ENCODE data around the gene PROCR. TPM values are rescaled to one million over a fixed set of nuclear protein-coding genes. Genes with fewer than 3 reads are reported as not detected.

PROCR gene
- total and polyA plus RNA-seq, 9 of the 15 experiments (the other 6 are each of a cell fraction or from before 2014, with no cell fraction given): 1.6 to 7.1 (median 4.0) TPM

- TF ChIP-seq ZBTB7A (IDR thresholded peaks at IDR 0.05; ENCODE audit: borderline replicate concordance, control insufficient read depth, low read depth, low read length): no peak
- TF ChIP-seq TBL1XR1 (IDR thresholded peaks at IDR 0.05; ENCODE audit: low read length in 2 of 2): 0 out of 4 replicates have a peak, but pooled peaks of 1 of the 2 experiments have one; percentile 46
- TF ChIP-seq ETV6 (IDR thresholded peaks at IDR 0.05; ENCODE audit: borderline replicate concordance in 1 of 2, low read depth in 2 of 2, low read length in 1 of 2): no peak
- no peak for TF ChIP-seq ETV6 (CRISPR knock-in tag; IDR thresholded peaks at IDR 0.05; ENCODE audit: borderline replicate concordance)
- peak; percentile 41; the same call in 1 of the 2 replicates for TF ChIP-seq ZNF316 (IDR thresholded peaks at IDR 0.05)
- peak; percentile 83 for TF ChIP-seq CREM (IDR thresholded peaks at IDR 0.05; ENCODE audit: low read depth)
- no peak for TF ChIP-seq ATF1 (CRISPR knock-in tag; IDR thresholded peaks at IDR 0.05)
- peak; percentile 87 for TF ChIP-seq ATF1 (tag; IDR thresholded peaks at IDR 0.05)
- TF ChIP-seq POU5F1 (IDR thresholded peaks at IDR 0.05; ENCODE audit: borderline replicate concordance, low read depth, low read length, partially characterized antibody): peak; percentile 95
- TF ChIP-seq, protein P1, sequence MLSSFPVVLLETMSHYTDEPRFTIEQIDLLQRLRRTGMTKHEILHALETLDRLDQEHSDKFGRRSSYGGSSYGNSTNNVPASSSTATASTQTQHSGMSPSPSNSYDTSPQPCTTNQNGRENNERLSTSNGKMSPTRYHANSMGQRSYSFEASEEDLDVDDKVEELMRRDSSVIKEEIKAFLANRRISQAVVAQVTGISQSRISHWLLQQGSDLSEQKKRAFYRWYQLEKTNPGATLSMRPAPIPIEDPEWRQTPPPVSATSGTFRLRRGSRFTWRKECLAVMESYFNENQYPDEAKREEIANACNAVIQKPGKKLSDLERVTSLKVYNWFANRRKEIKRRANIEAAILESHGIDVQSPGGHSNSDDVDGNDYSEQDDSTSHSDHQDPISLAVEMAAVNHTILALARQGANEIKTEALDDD (IDR thresholded peaks at IDR 0.05): no peak
- TF ChIP-seq, protein P2, sequence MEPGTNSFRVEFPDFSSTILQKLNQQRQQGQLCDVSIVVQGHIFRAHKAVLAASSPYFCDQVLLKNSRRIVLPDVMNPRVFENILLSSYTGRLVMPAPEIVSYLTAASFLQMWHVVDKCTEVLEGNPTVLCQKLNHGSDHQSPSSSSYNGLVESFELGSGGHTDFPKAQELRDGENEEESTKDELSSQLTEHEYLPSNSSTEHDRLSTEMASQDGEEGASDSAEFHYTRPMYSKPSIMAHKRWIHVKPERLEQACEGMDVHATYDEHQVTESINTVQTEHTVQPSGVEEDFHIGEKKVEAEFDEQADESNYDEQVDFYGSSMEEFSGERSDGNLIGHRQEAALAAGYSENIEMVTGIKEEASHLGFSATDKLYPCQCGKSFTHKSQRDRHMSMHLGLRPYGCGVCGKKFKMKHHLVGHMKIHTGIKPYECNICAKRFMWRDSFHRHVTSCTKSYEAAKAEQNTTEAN (CRISPR knock-in tag; IDR thresholded peaks at IDR 0.05): 0 out of 2 replicates have a peak, but pooled peaks have one; percentile 50
- TF ChIP-seq POLR2AphosphoS5 (IDR thresholded peaks at IDR 0.05; ENCODE audit: control insufficient read depth, insufficient read depth, low read depth, low read length): peak; percentile 28; the same call in 1 of the 2 replicates
- peak; percentile 74 for TF ChIP-seq PHF20 (IDR thresholded peaks at IDR 0.05; ENCODE audit: partially characterized antibody)
- TF ChIP-seq RAD21 (CRISPR knock-in tag; conservative IDR thresholded peaks at IDR 0.05 in 1 of 2, IDR thresholded peaks at IDR 0.05 in 1 of 2): peak in 1 of 2 experiments; percentile 36; a peak in 2 of 4 replicates
- no peak for TF ChIP-seq PTRF (tag; IDR thresholded peaks at IDR 0.05)
- peak; percentile 50 for TF ChIP-seq TAF1 (IDR thresholded peaks at IDR 0.05; ENCODE audit: control insufficient read depth, extremely low read depth, insufficient read depth, low read length, severe bottlenecking)
- TF ChIP-seq, protein P3, sequence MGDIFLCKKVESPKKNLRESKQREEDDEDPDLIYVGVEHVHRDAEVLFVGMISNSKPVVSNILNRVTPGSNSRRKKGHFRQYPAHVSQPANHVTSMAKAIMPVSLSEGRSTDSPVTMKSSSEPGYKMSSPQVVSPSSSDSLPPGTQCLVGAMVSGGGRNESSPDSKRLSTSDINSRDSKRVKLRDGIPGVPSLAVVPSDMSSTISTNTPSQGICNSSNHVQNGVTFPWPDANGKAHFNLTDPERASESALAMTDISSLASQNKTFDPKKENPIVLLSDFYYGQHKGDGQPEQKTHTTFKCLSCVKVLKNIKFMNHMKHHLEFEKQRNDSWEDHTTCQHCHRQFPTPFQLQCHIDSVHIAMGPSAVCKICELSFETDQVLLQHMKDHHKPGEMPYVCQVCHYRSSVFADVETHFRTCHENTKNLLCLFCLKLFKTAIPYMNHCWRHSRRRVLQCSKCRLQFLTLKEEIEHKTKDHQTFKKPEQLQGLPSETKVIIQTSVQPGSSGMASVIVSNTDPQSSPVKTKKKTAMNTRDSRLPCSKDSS (IDR thresholded peaks at IDR 0.05; ENCODE audit: low read depth, partially characterized antibody): no peak
- peak; percentile 59 for TF ChIP-seq DEAF1 (CRISPR knock-in tag; IDR thresholded peaks at IDR 0.05)
- peak; percentile 22 for TF ChIP-seq CCNT2 (IDR thresholded peaks at IDR 0.05; ENCODE audit: borderline replicate concordance, extremely low read depth, insufficient read length, low read depth, low read length)
These were observed 24.8 kb upstream of the PROCR start, which contains the start of gene EDEM2 (continued) for GRCh38 chr20:35146920-35147574.
